ENCODE results near the gene EIF4E3.

EIF4E3 gene

GRCh38 chr3:71722693-71723092, 2.5 kb downstream of the EIF4E3 start:
- DNase-seq: no peak

- DNase-seq: no peak
Measured at GRCh38 chr3:71721651-71722157, 3.5 kb downstream of the EIF4E3 start.

GRCh38 chr3:71721002-71721401, 4.2 kb downstream of the EIF4E3 start:
- no peak for DNase-seq

- no peak for DNase-seq
Measured at GRCh38 chr3:71718072-71718471, 7.1 kb downstream of the EIF4E3 start.

- no peak for DNase-seq
Measured at GRCh38 chr3:71714595-71714994, 10.6 kb downstream of the EIF4E3 start.

- peak; percentile 86 for DNase-seq
Measured at GRCh38 chr3:71713041-71713440, 12.2 kb downstream of the EIF4E3 start.

- DNase-seq: no peak
Measured at GRCh38 chr3:71710906-71711494, 14.2 kb downstream of the EIF4E3 start.

- no peak for DNase-seq
Measured at GRCh38 chr3:71709908-71710511, 15.2 kb downstream of the EIF4E3 start.

GRCh38 chr3:71708476-71709105, 16.6 kb downstream of the EIF4E3 start:
- no peak for DNase-seq

- DNase-seq: no peak
Measured at GRCh38 chr3:71707595-71707994, 17.6 kb downstream of the EIF4E3 start.

- no peak for DNase-seq
Measured at GRCh38 chr3:71705681-71706080, 19.5 kb downstream of the EIF4E3 start.

GRCh38 chr3:71704915-71705314, 20.3 kb downstream of the EIF4E3 start:
- no peak for DNase-seq

- DNase-seq: peak; percentile 76
Measured at GRCh38 chr3:71703797-71704196, 21.4 kb downstream of the EIF4E3 start.

- DNase-seq: no peak
Measured at GRCh38 chr3:71702131-71703024, 22.8 kb downstream of the EIF4E3 start.

GRCh38 chr3:71701251-71701762, 23.9 kb downstream of the EIF4E3 start:
- DNase-seq: no peak

- no peak for DNase-seq
Measured at GRCh38 chr3:71695000-71695482, 30.2 kb downstream of the EIF4E3 start.

- DNase-seq: no peak
Measured at GRCh38 chr3:71694358-71694999, 30.7 kb downstream of the EIF4E3 start.

- no peak for DNase-seq
Measured at GRCh38 chr3:71693641-71694040, 31.6 kb downstream of the EIF4E3 start.

GRCh38 chr3:71692139-71692538, 33.1 kb downstream of the EIF4E3 start:
- no peak for DNase-seq

- no peak for DNase-seq
Measured at GRCh38 chr3:71690341-71690841, 34.8 kb downstream of the EIF4E3 start.

- no peak for DNase-seq
Measured at GRCh38 chr3:71689291-71689690, 35.9 kb downstream of the EIF4E3 start.

GRCh38 chr3:71688121-71688520, 37.1 kb downstream of the EIF4E3 start:
- DNase-seq: no peak
